Measurements from ENCODE around the gene GALNS.

The GALNS gene

DNA sequence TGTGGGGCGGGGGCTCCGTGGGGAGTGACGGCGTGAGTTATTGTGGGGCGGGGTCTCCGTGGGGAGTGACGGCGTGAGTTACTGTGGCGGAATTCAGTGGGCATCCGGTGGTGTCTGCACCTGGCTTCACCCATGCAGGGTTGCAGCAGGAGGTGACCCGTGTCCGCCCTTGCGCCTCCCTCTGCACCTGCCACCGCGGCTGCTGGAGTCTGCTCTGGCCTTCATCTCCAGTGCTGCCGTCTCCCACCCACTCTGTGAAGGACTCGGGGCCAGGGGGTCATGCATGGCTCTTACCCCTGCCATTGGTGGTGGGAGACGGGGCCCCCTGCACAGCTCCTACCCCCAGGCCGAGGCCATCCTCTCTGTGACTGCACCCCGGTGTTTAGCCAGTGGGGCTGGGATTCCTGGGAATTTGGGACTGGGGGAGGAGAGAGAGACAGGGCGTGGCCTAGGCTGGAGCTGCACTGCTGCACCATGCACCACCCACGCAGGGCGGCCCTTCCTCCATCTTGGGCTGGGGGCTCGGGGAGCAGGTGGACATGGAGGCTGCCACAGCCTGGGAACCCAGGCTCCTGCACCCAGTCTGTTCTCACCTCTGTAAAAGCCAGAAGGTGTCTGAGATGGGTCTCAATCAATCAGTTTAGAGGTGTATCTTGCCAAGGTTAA, 11.0 kb upstream of the GALNS start:
- no peak for DNase-seq (ENCODE audit: low read depth, low spot score)
- ChIA-PET CTCF (interaction anchor here (2.1 kb wide), 1 partner anchor 10 kb away, joined by 8 read pairs; no protein-coding TSS in a partner anchor), POLR2A (no interaction called here)

GRCh38 chr16:88866151-88866920, 9.6 kb upstream of the GALNS start, which contains the start of gene PABPN1L:
TSS of gene PABPN1L (minus strand) at chr16:88866660. CDS start at chr16:88866606, 54 bp downstream.
- DNase-seq (ENCODE audit: low read depth, low spot score), result no peak
- POLR2A ChIA-PET, result no interaction called here
- no peak for TF ChIP-seq CTCF (IDR thresholded peaks at IDR 0.05; ENCODE audit: insufficient read depth, low read length, missing control alignments)
- CTCF ChIA-PET, result interaction anchor here (1.5 kb wide), 1 partner anchor 9 kb away, joined by 4 read pairs; no protein-coding TSS in a partner anchor
- H3K4me3 ChIP-seq (ENCODE audit: low read depth, low read length), result no peak within 1 kb of the TSS

More for the DNA sequence above, 11.0 kb upstream of the GALNS start:
- no peak overlapping the region for H3K4me3 ChIP-seq (ENCODE audit: low read depth, low read length)
- TF ChIP-seq CTCF (IDR thresholded peaks at IDR 0.05; ENCODE audit: insufficient read depth, low read length, missing control alignments), result no peak

DNA sequence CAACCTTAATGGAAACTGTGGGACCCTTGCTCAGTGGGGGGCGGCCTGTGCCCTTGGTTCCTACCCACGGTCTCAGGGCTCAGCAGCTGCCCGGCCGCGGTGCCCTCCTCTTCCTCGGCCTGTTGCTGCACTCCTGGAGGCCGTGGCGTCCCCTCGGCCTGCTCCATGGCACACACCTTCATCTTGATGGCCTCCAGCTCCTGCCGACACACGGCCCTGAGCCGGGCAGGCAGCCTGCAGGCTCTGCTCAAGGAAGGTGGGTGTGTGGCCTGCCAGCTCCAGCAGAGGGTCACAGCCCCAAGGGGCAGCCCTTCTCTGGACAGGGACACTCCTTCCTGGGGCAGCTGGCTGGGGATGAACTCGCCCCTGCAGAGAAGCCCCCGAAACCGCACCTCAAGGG, 9.0 kb upstream of the GALNS start:
- DNase-seq (ENCODE audit: low read depth, low spot score), result no peak
- ChIA-PET POLR2A (no interaction called here), CTCF (interaction anchor here (1.2 to 1.5 kb wide), 2 partner anchors 8 to 351 kb away, joined by 4 read pairs; no protein-coding TSS in a partner anchor)
- no peak overlapping the region for H3K4me3 ChIP-seq (ENCODE audit: low read depth, low read length)
- no peak for TF ChIP-seq CTCF (IDR thresholded peaks at IDR 0.05; ENCODE audit: insufficient read depth, low read length, missing control alignments)

GRCh38 chr16:88865310-88865709, 8.6 kb upstream of the GALNS start:
- CTCF ChIA-PET, result interaction anchor here (1.2 kb wide), 1 partner anchor 351 kb away, joined by 4 read pairs; no protein-coding TSS in a partner anchor
- DNase-seq (ENCODE audit: low read depth, low spot score), result no peak
- TF ChIP-seq CTCF (IDR thresholded peaks at IDR 0.05; ENCODE audit: insufficient read depth, low read length, missing control alignments), result no peak
- POLR2A ChIA-PET, result no interaction called here
- H3K4me3 ChIP-seq (ENCODE audit: low read depth, low read length), result no peak overlapping the region

DNA sequence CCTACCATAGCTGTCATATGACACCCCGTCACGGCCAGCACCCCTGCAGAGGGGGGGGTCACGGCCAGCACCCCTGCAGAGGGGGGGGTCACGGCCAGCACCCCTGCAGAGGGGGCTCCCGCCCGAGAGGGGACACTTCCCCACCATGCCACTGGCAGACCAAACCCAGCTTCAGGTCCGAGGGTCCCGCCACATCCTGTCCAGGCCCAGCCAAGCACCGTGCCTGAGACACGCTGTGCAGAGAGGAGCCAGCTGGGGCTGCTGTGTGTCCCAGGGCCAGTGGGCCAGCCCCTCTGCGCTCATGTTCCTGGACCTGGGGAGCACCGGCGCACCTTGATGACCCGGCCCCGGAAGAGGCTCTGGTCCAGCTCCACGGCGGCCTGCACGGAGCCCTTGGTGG, 7.8 kb upstream of the GALNS start:
- no peak for DNase-seq (ENCODE audit: low read depth, low spot score)
- CTCF ChIA-PET, result interaction anchor here (0.7 to 1.2 kb wide), 4 partner anchors 23 to 352 kb away, joined by 3 to 4 read pairs (median 3); no protein-coding TSS in a partner anchor
- POLR2A ChIA-PET, result no interaction called here
- H3K4me3 ChIP-seq (ENCODE audit: low read depth, low read length), result no peak overlapping the region
- TF ChIP-seq CTCF (IDR thresholded peaks at IDR 0.05; ENCODE audit: insufficient read depth, low read length, missing control alignments), result no peak

GRCh38 chr16:88864099-88864498, 7.4 kb upstream of the GALNS start:
- H3K4me3 ChIP-seq (ENCODE audit: low read depth, low read length), result no peak overlapping the region
- ChIA-PET POLR2A (no interaction called here), CTCF (interaction anchor here (0.7 to 1.1 kb wide), 3 partner anchors 23 to 303 kb away, joined by 3 read pairs; no protein-coding TSS in a partner anchor)

More at GRCh38 chr16:88864099-88864498, 7.4 kb upstream of the GALNS start:
- DNase-seq (ENCODE audit: low read depth, low spot score), result no peak
- no peak for TF ChIP-seq CTCF (IDR thresholded peaks at IDR 0.05; ENCODE audit: insufficient read depth, low read length, missing control alignments)
